Measurements from ENCODE around the gene TSPAN18.
"Not testable (repeated sequence)": the region's sequence is repeated elsewhere in the genome, so short reads cannot be mapped to it uniquely, and the experiment has no call there.

The TSPAN18 gene

DNA sequence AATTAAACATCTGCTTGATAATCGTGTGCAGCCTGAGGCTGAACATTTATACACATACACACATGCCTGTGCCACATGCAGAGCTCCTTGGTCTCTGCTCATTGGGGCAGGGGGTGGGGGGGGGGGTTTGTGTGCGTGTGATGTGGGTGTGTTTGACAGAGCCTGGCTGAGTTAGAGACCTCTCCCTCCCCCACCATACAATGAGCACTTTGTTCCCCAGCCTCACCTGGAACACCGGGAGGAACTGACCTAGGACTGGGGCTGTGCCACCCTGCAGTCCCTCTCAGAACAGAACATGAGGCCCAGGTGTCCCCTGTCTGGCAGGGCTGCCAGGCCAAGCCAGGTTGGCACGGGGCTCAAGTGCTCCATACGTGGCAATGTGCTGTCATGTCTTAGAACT lies 127.3 kb downstream of the TSPAN18 start:
- DNase-seq, result no peak

- DNase-seq, result no peak
These were observed 128.2 kb downstream of the TSPAN18 start for GRCh38 chr11:44854741-44855492.

- DNase-seq, result no peak
These were observed 128.7 kb downstream of the TSPAN18 start for GRCh38 chr11:44855493-44855849.

- no peak for DNase-seq
These were observed 130.8 kb downstream of the TSPAN18 start for GRCh38 chr11:44857490-44858090.

- DNase-seq, result no peak
These were observed 132.2 kb downstream of the TSPAN18 start for GRCh38 chr11:44858796-44859527.

- no peak for DNase-seq
These were observed 132.8 kb downstream of the TSPAN18 start for GRCh38 chr11:44859528-44859925.

- DNase-seq, result no peak
These were observed 133.6 kb downstream of the TSPAN18 start for GRCh38 chr11:44860346-44860745.

DNA sequence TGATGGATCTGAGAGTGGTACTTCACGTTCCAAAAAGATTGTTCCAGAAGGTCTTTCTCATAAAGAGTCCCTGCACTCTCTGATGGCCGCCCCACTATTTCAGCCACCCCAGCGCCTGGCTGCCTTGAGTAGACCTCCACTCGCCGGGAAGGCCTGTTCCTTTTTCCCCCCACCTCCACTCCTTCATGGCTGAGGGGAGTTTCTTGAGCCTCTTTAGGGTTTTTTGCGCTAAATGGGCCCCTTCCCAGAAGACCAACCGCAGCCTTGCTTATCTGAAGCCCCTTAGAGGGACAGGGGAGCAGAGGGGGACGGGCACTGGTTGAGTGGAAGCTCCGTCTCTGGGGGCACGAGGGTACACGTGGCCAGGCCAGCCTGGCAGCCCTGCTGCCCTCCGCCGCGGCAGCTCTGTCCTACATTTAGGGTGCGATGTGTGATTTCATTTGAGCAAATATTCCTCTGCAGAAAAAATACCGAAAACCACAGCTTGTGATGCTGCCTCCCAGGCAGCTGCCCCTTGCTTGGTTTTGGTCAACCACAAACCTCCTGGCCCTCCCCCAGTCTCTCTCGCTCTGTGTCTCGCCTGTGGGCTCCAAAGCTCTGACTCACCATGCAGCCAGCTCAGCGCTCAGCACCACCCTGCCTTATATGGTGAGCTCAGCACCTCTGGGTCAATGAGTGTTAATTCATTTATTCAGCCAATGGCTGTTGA lies 135.2 kb downstream of the TSPAN18 start:
- peak; percentile 80 for DNase-seq

- no peak for DNase-seq
These were observed 135.9 kb downstream of the TSPAN18 start for GRCh38 chr11:44862558-44863101.

DNA sequence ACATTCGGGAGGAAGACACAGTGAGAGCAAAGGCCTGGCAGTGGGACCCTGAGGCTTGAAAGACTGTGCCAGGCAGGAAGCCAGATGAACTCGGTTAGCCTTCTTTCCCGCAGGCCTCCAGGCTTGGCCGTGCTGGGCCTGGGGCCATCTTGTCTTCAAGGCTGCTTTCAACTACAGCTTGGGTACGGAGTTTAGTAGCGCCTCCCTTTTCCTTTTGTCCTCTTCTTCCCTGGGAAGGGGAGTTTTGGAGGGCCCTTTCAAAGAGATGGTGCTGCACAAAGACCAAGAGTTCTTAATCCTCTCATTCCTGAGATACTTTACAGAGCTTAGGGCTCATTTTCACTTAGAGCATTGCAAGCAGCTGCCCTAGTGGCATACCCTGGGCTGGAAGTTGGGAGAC lies 136.5 kb downstream of the TSPAN18 start:
- no peak for DNase-seq

- no peak for DNase-seq
These were observed 139.1 kb downstream of the TSPAN18 start for GRCh38 chr11:44865866-44866272.

- DNase-seq, result no peak
These were observed 139.5 kb downstream of the TSPAN18 start for GRCh38 chr11:44866286-44866685.

GRCh38 chr11:44868021-44868420 lies 141.3 kb downstream of the TSPAN18 start:
- DNase-seq, result no peak

GRCh38 chr11:44868455-44869421 lies 142.0 kb downstream of the TSPAN18 start:
- no peak for DNase-seq

- no peak for DNase-seq
These were observed 143.4 kb downstream of the TSPAN18 start for GRCh38 chr11:44870181-44870580.

DNA sequence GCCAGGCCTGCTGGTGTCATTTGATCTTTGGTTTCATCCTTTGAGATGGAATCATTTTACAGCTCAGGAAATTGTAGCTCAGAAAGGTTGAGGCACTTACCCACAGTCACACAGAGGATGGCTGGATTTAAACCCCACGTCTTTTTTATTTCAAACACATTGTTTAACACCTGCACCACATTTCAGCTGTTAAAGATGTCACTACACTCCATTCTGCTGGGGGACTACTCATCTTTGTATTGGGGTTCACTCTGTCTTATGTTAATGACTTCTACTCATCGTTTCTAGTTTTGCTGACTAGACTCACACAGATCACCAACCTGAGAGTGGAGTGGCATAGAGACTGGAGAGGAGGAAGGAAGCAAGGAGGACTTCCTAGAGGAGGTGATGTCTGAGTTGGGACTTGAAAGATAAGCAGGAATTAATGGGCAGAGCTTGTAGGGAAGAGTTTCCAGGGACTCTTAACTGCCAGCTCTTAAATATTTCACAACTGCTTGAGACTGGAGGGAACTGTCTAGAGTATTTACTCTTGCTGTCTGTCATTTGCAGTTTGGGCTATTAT lies 143.9 kb downstream of the TSPAN18 start:
- no peak for DNase-seq

DNA sequence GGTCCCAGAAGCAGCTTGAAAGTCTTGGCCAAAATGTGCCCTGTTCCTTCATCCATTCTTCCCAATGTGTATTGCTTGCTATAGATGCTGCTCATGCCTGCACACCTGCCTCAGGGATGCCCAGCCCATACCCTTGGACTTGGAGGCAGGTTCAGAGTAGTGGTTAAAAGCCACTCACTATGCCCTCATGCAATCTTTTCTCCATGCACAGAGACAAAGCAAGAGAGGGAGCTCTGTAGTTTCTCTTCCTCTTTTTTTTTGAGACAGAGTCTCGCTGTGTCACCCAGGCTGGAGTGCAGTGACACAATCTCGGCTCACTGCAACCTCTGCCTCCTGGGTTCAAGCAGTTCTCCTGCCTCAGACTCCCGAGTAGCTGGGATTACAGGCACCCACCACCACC lies 144.9 kb downstream of the TSPAN18 start:
- DNase-seq, result not testable (repeated sequence)

- DNase-seq, result no peak
These were observed 145.8 kb downstream of the TSPAN18 start for GRCh38 chr11:44872556-44872955.

- no peak for DNase-seq
These were observed 146.8 kb downstream of the TSPAN18 start for GRCh38 chr11:44873537-44873936.

DNA sequence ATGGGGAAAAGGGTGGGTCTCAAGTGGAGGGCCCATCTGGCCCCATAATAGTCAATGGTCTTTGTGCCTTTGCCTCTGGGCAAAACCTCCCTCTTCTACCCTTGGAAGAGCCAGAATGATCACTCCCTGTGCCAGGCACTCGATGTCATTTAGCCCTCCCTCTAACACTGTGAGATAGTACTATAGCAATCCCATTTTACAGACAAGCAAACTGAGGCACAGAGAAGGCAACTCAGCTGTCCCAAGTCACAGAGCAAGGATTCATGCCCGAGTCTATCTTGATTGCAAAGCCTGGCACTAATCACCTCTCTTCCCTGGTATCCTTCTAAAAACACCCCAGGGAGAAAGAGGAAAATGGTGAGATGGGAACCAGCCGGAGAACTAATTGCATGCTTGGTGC lies 147.5 kb downstream of the TSPAN18 start:
- DNase-seq, result no peak

GRCh38 chr11:44875037-44875436 lies 148.3 kb downstream of the TSPAN18 start:
- DNase-seq, result no peak
